ENCODE measurements around the gene ADK.

ADK gene

GRCh38 chr10:74753442-74754211 lies 602.6 kb downstream of the ADK start:
- DNase-seq = no peak

DNA sequence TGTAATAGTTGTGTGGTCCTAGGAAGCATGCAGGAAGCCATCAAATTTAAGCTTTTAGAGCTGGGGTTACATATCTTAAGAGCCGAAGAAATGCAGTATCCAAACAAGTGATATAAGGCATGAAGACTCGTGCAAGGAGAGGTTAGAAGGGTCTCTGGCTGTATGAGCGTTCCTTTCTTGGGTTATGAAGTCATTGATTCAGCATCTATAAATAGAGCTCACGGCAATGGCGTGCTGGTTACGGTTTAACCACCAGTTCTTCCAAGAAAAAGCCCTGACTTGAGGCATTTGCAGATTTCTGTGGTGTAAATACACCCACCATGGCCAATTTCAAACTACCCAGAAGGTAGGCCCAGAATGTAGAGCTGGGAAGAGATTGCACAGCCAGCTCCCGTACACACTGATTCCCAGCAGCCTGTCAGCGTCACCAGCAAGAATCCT lies 603.4 kb downstream of the ADK start:
- DNase-seq = no peak

- DNase-seq = no peak
These were observed 604.3 kb downstream of the ADK start for GRCh38 chr10:74755273-74755672.

Measured in NCI-H1694 treated with DMSO at 0.1 percent for 48 hours (cell line).